ENCODE data around the gene ZBED4.

DNA sequence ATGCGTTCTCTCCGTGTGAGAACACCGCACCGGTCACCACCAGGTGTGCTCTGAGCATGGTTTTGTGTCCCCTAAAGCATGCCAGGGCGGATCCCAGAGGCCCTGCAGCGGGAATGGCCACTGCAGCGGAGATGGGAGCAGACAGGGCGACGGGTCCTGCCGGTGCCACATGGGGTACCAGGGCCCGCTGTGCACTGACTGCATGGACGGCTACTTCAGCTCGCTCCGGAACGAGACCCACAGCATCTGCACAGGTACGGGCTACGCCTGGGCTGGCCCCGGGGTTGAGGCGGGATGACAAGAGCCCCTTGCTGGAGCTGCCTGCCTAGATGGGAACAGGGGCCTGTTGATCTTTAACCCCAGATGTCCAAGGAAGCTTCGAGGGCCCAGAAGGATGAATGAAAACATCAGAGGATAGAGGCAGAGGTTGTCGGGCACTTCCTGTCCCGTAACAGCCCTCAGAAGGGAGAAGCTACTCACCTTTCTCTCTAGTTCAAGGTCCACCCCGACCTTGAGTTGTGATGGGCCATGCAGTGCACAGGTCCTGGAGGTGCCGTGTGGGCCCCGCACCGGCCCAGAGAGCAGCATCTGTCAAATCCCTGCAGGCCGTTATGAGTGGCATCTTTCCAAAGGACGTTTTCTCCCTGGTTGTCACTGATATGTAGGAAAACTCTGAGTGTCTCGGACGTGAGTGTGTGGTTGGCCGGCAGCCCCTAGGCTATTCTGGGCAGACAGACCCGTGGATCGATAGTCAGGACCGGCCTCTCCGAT is 68.0 kb downstream of the ZBED4 start:
- TF ChIP-seq, protein P1, sequence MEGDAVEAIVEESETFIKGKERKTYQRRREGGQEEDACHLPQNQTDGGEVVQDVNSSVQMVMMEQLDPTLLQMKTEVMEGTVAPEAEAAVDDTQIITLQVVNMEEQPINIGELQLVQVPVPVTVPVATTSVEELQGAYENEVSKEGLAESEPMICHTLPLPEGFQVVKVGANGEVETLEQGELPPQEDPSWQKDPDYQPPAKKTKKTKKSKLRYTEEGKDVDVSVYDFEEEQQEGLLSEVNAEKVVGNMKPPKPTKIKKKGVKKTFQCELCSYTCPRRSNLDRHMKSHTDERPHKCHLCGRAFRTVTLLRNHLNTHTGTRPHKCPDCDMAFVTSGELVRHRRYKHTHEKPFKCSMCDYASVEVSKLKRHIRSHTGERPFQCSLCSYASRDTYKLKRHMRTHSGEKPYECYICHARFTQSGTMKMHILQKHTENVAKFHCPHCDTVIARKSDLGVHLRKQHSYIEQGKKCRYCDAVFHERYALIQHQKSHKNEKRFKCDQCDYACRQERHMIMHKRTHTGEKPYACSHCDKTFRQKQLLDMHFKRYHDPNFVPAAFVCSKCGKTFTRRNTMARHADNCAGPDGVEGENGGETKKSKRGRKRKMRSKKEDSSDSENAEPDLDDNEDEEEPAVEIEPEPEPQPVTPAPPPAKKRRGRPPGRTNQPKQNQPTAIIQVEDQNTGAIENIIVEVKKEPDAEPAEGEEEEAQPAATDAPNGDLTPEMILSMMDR (IDR thresholded peaks at IDR 0.05; ENCODE audit: insufficient read depth, low read length, poor library complexity, severe bottlenecking) = no peak
- TF ChIP-seq EZH2phosphoT487 (conservative IDR thresholded peaks at IDR 0.05; ENCODE audit: low read length) = no peak
